GM12872 (cell line): ENCODE measurements around the gene CTXN1.

ENCODE experiments used
- TF ChIP-seq, protein P1 (sequence below): IDR thresholded peaks from 3 replicates; pipeline ENCODE4 v1.5.1; 2011; ENCODE audit warnings: low read depth, mild to moderate bottlenecking, low read length, moderate library complexity; ENCODE audit not compliant: insufficient read depth

The CTXN1 gene

DNA sequence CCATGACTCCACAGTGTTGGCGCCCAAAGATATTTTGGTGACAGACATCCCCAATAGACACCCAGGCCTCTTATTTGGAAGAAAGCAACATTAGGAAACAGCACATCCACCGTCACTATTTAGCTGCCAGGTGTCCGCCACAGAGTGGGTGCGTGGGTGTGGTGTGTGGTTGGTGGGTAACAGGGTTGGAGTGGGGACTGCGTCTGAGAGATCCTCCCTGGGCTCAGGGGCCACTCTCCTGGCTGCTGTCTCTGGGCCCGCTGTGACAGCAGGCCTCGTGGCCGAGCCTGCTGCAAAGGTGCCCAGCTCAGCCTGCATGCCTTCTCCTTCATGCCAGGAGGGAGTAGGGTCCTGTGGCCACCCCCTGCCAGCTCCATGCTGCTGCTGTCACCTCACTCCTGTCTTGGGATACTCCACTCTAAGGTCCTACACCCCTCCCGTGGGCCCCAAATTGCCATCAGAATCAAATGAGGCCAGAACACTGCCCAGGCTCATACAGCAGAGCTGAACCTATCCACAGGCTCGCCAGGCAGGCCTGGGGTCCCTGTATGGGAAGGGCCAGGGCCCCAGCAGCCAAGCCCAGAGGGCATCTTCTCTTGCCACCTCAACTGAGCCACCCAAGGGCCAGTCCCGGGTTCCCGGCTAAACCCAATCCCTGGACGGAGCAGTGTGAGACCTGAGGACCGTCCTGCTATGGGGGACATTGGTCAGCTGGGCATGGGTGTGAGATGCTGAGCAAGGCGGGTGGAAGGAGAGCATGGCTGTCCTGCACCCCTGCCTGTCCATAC, 42.3 kb upstream of the CTXN1 start:
- TF ChIP-seq, protein P1, sequence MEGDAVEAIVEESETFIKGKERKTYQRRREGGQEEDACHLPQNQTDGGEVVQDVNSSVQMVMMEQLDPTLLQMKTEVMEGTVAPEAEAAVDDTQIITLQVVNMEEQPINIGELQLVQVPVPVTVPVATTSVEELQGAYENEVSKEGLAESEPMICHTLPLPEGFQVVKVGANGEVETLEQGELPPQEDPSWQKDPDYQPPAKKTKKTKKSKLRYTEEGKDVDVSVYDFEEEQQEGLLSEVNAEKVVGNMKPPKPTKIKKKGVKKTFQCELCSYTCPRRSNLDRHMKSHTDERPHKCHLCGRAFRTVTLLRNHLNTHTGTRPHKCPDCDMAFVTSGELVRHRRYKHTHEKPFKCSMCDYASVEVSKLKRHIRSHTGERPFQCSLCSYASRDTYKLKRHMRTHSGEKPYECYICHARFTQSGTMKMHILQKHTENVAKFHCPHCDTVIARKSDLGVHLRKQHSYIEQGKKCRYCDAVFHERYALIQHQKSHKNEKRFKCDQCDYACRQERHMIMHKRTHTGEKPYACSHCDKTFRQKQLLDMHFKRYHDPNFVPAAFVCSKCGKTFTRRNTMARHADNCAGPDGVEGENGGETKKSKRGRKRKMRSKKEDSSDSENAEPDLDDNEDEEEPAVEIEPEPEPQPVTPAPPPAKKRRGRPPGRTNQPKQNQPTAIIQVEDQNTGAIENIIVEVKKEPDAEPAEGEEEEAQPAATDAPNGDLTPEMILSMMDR, result no peak

DNA sequence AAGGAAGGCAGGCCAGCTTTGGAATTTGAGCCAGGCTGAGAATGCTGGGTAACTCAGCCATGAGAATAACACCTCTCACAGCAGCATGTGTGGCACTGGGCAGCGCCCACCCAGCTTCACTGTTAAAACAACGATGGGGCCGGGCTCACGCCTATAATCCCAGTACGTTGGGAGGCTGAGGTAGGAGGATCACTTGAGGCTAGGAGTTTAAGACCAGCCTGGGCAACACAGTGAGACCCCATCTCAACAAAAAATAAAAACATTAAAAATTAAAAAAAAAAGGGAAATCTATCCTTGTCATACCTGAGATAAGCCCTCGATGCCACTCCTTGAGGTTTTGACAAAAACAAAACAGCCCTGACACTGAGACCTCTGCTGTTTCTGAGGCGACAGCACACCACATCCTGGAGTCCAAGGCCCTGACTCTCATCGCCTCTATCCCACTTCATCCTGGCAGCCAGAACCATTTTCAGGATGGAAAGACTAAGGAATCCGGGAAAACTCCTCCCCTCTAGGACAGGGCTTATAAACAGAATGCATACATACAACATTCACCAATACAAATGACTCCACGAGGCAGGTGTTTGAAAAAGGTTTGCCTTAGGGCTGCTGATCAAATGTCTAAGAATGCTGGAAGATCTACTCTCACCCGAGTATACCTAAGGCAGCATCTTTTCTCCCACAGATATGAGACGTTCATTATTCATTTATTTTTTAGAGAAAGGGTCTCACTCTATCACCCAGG, 40.2 kb upstream of the CTXN1 start:
- TF ChIP-seq, protein P1, result no peak

DNA sequence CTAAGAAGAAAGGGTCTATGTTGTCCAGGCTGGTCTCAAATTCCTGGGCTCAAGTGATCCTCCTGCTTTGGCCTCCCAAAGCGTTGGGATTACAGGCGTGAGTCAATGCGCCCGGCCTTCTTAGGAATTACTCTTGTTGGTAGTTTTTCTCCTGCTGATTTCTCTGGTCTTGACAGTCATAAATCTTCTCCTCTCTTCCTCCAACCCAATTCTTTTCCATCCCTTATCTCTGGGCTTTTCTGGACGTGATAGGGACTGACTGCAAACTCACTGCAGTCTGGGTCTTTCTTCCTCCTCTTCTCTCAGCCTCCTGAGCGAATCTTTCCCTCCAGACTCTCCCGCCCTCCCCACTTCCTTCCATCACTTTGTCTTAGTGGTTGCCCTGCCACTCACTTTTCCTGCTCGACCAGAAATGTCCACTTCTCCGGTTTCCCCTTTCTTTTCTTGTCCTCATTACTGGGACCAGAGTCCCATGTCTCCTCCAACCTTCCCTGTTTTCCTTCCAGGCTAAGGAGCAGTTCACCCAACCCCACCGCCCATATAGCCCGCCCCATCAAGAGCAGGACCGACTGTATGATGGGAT, 39.4 kb upstream of the CTXN1 start:
- TF ChIP-seq, protein P1, result no peak

DNA sequence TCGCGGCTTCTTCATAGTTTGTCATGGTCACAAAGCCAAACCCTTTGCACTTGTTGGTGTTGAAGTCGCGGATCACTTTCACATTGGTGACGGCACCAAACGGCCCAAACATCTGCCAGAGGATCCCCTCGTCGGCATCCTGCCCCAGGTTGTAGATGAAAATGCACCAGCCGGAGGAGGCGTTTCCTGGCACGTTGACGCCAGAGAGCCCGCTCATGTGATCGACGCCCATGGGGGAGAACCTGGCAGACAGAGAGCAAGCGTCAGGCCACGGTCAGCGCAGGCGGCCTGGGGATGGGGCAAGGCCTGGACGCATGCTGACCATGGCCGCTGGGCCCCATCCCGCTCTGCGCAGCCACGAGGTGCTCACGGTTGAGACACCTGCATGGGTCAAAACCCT, 37.6 kb upstream of the CTXN1 start:
- TF ChIP-seq, protein P1, result no peak

DNA sequence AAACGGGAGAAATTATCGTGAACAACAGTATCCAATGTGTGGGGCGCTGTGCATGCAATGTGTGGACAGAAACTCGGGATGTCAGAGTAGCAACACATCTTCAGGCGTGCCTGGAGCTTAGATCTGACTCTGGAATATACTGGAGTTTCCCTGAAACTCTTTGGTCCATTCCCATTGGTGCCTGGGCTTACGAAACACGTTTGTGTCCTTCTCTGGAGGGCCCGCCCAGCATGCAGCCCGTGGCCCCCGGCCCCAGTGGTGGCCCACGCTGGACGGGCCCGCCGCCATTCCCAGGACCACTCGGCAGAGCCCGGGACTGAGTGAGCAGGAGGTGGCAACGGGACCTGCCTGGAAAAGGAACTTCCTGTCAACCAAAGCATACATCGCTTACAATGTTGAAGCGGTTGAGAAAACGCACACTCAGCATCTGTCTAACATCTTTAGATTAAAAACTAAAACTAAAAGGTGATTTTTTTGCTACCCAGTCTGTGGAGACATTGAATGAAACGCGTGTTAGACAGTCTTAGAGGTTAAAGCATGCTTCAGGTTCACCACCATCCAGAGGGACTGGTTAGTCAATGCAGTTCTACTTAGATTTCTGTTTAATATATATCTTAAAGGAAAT, 36.8 kb upstream of the CTXN1 start:
- TF ChIP-seq, protein P1, result no peak

DNA sequence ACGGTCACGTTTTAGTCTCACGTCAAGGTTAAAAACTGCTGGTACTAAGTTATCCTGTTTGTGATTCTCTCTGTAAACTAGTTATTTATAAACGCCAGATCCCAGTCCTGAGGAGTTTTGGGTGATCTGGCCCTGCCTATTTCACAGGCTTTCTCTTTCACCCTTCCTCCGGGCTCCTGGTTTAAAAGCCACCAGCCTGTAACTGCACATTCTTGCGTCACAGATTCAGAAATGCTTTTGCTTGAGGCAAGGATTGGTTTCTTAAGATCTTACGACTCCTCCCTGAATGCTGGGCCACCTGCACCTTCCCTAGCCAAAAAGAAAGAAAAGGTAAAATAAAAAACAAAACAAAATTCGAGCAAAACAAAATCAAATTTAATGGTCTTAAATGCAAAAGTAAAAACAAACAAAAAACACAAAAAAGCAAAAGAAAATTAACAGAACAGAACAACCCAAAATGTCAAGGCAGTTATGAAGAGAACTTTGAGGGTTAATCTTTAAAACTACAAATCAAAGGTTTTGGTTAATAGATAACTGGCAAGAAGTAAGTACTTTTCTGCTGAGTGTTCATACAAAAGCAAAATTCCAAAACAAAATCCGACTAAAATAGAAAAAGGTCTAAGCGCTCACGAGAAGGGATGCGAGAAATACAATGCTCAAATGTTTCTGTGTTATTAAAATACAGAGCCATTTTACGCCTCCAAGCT, 36.1 kb upstream of the CTXN1 start:
- TF ChIP-seq, protein P1, result no peak

DNA sequence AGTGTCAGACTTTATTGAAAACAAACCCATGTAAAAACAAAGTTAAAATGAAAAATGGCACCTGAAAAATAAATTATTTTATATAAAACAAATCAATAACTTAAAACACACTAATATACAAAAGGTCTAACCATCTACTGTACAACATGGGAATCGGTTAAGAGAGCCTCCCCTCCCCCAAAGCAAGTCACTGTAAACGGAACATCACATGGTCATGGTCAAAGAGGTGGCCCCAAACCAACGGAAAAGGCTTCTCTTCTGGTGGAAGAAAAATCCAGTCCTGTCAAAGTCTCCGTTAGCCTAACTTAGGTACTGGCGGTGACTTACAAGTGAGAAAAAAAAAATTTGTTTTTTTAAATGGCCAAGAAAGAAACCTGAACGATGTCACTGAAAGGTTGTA, 33.3 kb upstream of the CTXN1 start:
- TF ChIP-seq, protein P1, result no peak
